GM18507 (cell line): ENCODE measurements around the gene LRG1.

Experiments
- DNase-seq: peaks from one replicate; pipeline ENCODE4 v3.0.0; 2011; ENCODE audit warnings: low read depth; ENCODE audit not compliant: insufficient read length; ENCODE audit errors: extremely low spot score
- FAIRE-seq: peaks from 2 replicates; lab custom pipeline; 2011; peaks lifted over from hg19 to GRCh38; lab: Jason Lieb, UNC

LRG1 gene

DNA sequence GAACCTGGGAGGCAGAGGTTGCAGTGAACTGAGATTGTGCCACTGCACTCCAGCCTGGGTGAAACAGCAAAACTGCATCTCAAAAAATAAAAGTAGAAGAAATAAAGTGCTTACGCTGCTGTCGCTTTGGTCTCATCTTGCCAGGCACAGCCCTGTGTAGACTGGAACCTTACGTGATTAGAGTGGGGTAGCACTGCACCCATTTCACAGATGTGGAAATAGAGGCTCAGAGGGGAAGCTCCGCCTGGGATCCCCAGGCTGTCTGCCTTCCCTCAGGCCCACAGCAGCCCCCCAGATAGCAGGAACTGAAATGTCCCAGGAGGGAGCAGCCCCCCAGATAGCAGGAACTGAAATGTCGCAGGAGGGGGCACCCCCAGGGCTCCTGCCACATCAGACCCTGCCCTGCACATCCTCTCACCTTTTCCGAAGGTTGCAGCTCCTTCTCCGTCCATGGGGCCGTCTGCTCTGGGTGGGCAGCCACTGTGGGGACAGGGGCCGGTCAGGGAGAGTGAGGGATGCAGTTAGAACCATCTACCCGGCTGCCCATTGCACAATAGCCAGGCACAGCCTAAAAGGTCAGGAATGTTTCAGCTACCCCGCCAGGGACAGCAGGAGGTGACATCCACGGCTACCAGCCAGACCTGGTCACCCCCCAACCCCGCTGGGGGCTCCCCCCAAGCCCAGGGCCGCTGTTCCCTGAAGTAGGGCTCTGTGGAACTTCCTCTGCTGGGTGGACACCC, 23.5 kb downstream of the LRG1 start:
- FAIRE-seq, result no peak
- no peak for DNase-seq

DNA sequence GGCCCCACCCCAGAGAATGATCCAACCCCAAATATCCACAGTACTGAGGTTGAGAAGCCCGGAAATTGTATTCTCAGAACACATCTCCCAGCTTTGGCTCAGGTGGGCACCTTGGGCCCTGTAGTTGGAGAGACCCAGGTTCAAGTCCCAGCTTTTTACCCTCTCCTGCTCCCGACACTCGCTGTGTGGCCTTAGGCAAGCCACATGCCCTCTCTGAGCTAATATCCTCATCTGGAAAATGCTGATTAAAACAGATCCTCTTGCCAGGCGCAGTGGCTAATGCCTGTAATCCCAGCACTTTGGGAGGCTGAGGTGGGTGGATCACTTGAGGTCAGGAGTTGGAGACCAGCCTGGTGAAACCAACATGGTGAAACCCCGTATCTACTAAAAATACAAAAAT, 24.1 kb downstream of the LRG1 start:
- FAIRE-seq (no peak), DNase-seq (no peak)

DNA sequence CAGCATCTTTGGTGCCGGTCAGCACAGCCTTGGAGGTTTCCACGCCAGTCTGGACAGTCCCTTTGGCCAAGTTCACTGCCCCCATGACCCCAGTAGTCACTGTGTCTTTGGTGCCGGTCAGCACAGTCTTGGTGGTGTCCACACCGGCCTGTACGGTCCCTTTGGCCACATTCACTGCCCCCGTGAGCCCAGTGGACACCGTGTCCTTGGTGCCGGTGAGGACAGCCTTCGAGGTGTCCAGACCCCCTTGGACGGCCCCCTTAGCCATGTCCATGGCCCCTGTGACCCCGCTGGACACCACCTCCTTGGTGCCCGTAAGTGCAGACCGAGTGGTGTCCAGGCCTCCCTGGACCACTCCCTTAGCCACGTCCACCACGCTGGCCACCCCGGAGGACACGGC, 26.6 kb downstream of the LRG1 start:
- DNase-seq (no peak), FAIRE-seq (no peak)

DNA sequence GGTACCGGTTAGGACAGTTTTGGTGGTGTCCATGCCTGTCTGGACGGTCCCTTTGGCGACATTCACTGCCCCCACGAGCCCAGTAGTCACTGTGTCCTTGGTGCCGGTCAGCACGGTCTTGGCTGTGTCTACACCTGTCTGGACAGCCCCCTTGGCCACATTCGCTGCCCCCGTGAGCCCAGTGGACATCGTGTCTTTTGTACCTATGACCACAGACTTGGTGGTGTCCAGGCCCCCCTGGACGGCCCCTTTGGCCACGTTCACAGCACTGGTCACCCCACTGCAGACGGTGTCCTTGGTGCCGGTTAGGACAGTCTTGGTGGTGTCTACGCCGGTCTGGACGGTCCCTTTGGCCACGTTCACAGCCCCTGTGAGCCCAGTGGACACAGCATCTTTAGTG, 27.8 kb downstream of the LRG1 start:
- no peak for FAIRE-seq
- DNase-seq, result no peak

DNA sequence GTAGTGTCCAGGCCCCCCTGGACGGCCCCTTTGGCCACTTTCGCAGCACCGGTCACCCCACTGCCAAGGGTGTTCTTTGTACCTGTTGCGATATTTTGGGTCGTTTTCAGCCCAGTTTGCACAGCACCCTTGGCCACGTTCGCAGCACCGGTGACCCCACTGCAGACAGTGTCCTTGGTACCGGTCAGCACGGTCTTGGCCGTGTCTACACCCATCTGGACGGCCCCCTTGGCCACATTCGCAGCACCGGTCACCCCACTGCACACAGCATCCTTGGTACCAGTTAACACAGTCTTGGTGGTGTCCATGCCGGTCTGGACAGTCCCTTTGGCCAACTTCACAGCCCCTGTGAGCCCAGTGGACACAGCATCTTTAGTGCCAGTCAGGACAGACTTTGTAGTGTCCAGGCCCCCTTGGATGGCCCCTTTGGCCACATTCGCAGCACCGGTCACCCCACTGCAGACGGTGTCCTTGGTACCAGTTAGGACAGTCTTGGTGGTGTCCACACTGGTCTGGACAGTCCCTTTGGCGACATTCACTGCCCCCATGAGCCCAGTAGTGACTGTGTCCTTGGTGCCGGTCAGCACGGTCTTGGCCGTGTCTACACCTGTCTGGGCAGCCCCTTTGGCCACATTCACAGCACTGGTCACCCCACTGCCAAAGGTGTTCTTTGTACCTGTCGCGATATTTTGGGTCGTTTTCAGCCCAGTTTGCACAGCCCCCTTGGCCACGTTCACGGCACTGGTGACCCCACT, 28.4 kb downstream of the LRG1 start:
- no peak for DNase-seq
- FAIRE-seq, result no peak

DNA sequence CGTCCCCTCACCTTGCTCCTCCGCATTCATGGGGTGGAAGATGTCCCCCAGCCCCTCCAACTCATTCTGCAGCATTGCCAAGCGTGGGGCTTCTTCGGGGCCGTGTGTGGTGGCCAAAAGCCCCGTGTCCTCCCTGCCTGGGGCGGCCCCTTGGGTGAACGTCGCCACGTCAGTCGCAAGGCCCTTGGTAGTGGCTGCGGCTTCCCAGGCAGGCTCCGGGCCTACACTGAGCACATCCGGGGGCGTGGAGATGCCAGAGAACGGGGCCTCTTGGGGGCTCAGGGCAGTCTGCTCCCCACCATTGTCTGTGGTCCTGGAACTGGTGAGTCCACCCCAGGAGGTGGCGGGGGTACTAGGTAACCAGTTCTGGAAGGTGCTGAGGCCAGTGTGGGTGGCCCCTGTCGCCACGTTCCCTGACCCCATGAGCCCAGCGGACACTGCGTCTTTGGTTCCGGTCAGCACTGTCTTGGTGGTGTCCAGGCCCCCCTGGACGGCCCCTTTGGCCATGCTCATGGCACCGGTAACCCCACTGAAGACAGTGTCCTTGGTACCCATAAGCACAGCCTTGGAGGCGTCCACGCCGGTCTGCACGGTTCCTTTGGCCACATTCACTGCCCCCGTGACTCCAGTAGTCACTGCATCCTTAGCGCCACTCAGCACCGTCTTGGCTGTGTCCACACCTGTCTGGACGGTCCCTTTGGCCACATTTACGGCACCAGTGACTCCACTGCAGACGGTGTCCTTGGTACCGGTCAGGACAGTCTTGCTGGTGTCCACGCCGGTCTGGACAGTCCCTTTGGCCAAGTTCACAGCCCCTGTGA, 29.2 kb downstream of the LRG1 start:
- DNase-seq (no peak), FAIRE-seq (no peak)

- FAIRE-seq, result no peak
- DNase-seq, result no peak
These were observed 31.1 kb downstream of the LRG1 start for GRCh38 chr19:4508698-4509097.

GRCh38 chr19:4507804-4508203, 32.0 kb downstream of the LRG1 start:
- FAIRE-seq (no peak), DNase-seq (no peak)

DNA sequence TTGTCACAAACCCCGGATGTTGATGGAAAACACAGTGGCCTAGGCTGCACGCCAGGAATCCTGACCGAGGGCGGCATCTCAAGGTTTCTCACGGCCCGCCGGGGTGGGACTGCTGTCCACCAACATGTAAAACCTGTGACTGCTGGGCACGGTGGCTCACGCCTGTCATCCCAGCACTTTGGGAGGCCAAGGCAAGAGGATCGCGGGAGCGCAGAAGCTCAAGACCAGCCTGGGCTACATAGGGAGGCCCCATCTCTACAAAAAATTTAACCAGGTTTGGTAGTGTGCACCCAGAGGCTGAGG, 32.7 kb downstream of the LRG1 start:
- DNase-seq (no peak), FAIRE-seq (no peak)

GRCh38 chr19:4506449-4507149, 33.2 kb downstream of the LRG1 start:
- FAIRE-seq (no peak), DNase-seq (no peak)

DNA sequence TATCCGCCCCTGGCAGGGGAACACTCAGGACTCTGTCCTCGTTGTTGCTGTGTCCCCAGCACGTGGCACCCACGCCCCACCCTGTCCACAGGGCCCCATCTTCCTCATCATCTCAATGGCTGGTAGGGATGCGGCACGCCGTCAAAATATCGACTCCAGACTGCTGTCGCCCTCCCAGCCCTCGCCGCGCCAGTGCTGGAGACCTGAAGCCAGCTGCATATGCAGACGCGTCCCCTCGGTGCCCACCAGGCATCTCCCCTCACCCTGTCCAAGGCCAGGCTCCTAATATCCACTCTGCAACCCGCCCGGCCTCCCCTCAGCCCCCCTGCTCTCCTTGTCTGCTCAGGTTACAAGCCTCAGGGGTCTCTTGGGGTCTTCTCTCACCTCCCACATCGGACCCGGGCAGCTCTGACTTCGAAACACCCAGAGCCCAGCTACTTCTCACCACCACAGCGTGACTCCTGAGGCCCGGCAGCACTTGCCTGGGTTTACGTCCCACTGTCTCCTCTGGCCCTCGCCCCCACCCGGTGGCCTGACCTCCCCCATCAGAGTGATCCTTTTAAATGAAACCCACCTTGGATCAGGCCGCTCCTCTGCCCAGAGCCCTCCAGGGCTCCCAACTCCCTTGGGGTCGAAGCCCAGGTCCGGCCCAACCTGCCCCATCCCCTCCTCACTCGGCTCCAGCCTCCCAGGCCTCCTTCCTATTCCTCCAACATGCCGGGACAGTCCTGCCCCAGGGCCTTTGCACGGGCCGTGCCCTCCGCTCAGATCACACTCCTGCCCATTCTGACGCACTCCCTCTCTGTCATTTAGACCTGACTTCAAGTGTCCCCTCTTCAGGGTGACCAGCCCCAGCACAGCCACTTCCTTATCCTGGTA, 34.0 kb downstream of the LRG1 start:
- FAIRE-seq (no peak), DNase-seq (no peak)

GRCh38 chr19:4504891-4505569, 34.8 kb downstream of the LRG1 start:
- FAIRE-seq, result no peak

GRCh38 chr19:4504297-4504701, 35.5 kb downstream of the LRG1 start:
- DNase-seq (no peak), FAIRE-seq (no peak)

More at GRCh38 chr19:4504891-4505569, 34.8 kb downstream of the LRG1 start:
- DNase-seq, result no peak

GRCh38 chr19:4503825-4504170, 36.0 kb downstream of the LRG1 start:
- FAIRE-seq (no peak), DNase-seq (no peak)

DNA sequence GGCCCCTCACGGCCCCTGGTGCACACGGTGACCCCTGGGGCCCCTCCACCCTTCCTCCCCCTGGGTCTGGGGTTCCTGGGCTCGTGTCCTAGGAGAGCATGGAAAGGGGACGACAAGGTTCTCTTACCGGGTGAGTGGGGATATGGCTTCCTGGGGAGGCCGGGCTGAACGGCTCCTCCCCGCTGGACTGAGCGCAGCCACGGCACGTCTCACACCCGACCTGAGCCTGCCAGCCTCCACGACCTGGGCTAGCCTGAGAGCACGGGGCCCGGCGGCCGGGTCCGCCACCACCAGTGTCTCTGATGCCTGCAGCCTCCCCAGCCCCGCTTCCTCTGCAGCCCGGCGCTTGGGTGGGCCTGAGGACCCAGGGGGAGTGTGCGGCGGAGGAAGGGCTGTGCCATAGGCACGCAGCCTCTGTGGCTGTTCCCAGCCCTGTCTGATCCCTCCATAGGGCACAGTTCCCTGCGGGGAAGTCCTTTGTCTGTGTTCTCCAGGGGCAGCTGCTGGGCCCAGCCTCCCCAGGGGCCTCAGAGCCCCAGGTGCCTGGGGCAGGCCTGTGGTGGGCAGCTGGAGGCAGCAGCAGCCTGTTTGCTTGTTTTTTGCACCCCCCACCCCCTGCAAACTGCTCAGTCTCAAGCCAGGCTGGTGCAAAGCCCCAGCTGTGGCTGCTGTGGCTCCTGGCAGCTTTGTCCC, 36.6 kb downstream of the LRG1 start:
- no peak for DNase-seq
- no peak for FAIRE-seq

DNA sequence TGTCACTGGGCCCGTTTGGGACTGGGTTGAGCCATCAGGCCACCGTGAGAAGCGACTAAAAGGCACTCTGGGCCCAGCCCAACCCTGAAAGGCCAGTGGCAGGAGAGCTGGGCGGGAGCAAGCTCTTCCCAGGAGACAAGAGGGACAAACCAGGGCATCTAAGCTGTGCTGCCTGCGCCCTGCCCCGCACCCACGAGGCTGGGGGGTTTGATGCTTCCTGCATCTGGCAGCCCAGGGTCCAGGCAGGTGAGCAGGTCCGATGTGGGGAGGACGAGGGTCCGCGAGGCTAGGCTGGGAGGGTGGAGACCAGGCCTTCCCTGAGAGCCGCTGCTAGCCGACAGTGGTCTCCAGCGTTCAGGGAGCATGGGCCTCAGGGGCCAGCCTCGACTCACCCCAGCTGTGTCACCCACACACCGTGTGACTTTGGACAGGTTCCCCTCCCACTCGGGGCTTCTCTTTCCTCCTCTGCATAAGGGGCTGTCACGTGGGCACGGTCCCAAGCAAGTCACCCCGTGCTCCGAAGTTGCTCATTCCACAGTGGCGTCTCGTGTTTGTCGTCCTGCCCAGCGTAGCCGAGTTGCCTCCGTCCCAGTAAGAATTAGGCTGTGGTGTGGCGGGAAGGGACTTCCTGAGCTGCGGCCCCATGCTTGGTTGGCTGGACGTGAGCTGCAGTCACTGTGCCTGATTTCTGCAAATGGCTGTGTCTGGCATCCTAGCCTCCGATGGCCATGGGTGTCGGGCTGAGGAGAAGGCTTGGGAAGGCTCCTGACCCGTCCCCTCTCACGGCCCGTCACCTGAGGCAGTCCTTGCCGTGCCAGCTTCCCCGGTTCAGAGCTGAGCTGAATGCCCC, 37.3 kb downstream of the LRG1 start:
- no peak for DNase-seq
- no peak for FAIRE-seq

GRCh38 chr19:4501691-4502090, 38.1 kb downstream of the LRG1 start:
- no peak for FAIRE-seq

More at GRCh38 chr19:4501691-4502090, 38.1 kb downstream of the LRG1 start:
- no peak for DNase-seq
